LNCAP (cell line): ENCODE data around the gene PKDCC.

Experiments
- CTCF ChIP-seq: fragments of 450-650 bp; IDR thresholded peaks from 2 replicates; pipeline ENCODE4 v1.5.1; 2017; ENCODE audit warnings: mild to moderate bottlenecking

Gene PKDCC

GRCh38 chr2:42076357-42077225 is 28.8 kb downstream of the PKDCC start:
- TF ChIP-seq CTCF = no peak

- no peak for TF ChIP-seq CTCF
Measured at GRCh38 chr2:42077343-42077742, 29.5 kb downstream of the PKDCC start.

- TF ChIP-seq CTCF = no peak
Measured at GRCh38 chr2:42079737-42080287, 32.0 kb downstream of the PKDCC start.

- TF ChIP-seq CTCF = no peak
Measured at GRCh38 chr2:42082016-42082415, 34.2 kb downstream of the PKDCC start.

- no peak for TF ChIP-seq CTCF
Measured at GRCh38 chr2:42084231-42084671, 36.4 kb downstream of the PKDCC start.

GRCh38 chr2:42085706-42086487 is 38.1 kb downstream of the PKDCC start:
- TF ChIP-seq CTCF = no peak

- TF ChIP-seq CTCF = peak; percentile 46
Measured at GRCh38 chr2:42086500-42086953, 38.7 kb downstream of the PKDCC start.
